ENCODE measurements around the gene EHD2.
A peak's percentile ranks its signal among the peaks of the same experiment; 100 is the strongest.
"Not testable (repeated sequence)": the region's sequence is repeated elsewhere in the genome, so short reads cannot be mapped to it uniquely, and the experiment has no call there.

EHD2 gene, protein sequence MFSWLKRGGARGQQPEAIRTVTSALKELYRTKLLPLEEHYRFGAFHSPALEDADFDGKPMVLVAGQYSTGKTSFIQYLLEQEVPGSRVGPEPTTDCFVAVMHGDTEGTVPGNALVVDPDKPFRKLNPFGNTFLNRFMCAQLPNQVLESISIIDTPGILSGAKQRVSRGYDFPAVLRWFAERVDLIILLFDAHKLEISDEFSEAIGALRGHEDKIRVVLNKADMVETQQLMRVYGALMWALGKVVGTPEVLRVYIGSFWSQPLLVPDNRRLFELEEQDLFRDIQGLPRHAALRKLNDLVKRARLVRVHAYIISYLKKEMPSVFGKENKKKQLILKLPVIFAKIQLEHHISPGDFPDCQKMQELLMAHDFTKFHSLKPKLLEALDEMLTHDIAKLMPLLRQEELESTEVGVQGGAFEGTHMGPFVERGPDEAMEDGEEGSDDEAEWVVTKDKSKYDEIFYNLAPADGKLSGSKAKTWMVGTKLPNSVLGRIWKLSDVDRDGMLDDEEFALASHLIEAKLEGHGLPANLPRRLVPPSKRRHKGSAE

DNA sequence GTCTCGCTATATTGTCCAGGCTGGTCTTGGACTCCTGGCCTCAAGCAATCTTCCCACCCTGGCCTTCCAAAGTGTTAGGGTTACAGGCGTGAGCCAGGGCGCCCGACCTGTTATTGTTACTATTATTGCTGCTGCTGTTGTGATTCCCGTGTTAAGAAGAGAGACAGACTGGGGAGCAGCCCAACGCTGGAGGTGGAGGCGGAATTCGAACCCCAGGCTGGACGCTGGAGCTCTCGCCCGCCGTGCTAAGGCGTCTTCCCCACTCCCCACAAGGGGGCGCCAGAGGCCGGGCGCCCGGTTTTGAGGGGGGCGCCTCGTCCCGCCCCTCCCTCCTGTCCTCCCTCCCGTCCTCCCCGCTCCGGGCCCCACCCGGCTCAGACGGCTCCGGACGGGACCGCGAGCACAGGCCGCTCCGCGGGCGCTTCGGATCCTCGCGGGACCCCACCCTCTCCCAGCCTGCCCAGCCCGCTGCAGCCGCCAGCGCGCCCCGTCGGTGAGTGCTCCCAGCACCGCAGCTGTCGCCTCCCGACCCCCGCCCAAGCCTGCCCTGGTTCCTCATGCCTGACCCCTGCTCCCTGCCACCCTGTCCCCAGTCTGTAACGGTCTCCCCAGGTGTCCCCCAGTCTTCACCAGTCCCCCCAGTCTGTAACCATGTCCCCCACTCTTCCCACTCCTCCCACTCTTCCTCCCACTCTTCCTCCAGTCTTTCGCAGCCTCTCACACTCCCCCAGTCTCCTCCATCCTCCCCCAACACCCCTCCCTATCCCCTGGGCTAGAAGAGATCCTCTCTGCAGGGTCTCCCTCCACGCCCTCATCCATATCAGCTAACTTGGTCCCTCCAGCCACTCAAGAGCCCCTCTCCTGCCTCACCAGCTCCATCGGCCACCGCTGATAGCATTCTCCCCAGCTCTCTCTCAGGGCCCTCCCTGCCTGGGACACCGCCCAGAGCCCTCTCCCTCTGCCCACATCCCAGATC lies at the start of gene EHD2:
Gene EHD2, plus strand, starts transcription at position 377 of the 976 bp plus-strand sequence. CDS start 3,191 bp downstream, outside the sequence.
- FAIRE-seq (no peak), DNase-seq (ENCODE audit: insufficient read length, low spot score) (no peak)
- TF ChIP-seq, protein P1, sequence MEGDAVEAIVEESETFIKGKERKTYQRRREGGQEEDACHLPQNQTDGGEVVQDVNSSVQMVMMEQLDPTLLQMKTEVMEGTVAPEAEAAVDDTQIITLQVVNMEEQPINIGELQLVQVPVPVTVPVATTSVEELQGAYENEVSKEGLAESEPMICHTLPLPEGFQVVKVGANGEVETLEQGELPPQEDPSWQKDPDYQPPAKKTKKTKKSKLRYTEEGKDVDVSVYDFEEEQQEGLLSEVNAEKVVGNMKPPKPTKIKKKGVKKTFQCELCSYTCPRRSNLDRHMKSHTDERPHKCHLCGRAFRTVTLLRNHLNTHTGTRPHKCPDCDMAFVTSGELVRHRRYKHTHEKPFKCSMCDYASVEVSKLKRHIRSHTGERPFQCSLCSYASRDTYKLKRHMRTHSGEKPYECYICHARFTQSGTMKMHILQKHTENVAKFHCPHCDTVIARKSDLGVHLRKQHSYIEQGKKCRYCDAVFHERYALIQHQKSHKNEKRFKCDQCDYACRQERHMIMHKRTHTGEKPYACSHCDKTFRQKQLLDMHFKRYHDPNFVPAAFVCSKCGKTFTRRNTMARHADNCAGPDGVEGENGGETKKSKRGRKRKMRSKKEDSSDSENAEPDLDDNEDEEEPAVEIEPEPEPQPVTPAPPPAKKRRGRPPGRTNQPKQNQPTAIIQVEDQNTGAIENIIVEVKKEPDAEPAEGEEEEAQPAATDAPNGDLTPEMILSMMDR (IDR thresholded peaks at IDR 0.05; ENCODE audit: insufficient read depth, missing control alignments), result peak; percentile 64

DNA sequence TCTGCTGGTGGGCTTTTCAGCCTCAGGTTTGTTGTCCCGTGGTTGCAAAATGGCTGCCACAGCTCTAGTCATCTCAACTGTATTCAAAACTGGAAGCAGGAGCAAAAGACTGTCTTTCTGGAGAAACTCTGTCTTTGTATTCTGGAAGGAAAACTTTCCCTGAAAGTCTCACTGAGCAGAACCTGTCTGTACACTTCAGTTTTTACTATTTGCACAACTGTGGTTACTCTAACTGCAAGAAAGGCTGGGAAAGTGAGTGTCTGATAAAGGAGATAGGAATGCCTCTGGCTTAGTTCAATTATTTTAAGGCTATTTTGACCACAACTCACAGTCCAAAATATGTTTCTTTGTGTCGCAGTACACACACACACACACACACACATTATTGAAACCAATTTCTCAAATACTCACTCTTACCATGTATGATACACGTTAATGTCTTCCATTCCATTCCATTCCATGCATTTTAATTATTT lies 49.7 kb upstream of the EHD2 start:
- TF ChIP-seq, protein P1 (IDR thresholded peaks at IDR 0.05; ENCODE audit: insufficient read depth, missing control alignments), result no peak
- DNase-seq (ENCODE audit: insufficient read length, low spot score) (no peak), FAIRE-seq (no peak)

DNA sequence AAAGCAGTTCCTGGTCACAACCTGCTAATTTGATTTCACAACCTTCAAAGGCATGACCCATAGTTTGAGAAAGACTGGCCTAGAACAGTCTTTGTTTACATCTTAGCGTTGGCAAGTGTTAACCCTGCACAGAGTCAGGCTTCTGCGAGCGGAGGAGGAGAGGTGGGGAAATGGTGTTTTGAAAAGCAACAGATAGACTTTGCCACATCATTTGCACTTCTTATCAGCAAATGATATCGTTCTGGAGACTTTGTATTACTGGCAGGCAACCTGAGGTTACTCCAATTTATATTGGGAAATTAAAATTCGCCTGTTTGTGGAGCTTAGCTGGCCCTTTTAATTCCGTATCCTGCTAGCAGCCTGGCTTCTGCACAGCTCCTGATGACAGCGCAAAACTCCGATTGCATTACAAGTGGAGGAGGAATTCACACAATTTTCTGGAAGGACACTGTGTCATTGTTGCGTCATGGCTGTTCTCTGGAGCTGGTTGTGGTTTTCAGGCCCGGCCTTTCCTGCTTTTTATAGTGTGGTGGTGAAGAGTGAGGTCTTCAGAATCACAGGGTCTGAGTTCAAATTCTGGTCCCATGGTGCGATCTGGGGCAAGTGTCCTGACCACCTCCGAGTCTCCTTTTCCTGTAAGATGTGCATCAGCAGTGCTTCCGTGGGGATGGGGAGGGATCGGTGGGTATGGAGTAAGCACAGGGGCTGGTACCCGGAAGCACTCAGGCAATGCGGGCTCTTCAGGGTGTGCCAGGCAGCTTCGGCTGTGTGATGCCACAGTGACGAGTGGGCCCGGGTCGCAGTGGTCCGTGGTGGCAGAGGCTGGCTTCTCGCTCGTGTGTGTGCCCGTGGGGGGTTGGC lies 49.1 kb upstream of the EHD2 start:
- FAIRE-seq (no peak), DNase-seq (ENCODE audit: insufficient read length, low spot score) (no peak)

DNA sequence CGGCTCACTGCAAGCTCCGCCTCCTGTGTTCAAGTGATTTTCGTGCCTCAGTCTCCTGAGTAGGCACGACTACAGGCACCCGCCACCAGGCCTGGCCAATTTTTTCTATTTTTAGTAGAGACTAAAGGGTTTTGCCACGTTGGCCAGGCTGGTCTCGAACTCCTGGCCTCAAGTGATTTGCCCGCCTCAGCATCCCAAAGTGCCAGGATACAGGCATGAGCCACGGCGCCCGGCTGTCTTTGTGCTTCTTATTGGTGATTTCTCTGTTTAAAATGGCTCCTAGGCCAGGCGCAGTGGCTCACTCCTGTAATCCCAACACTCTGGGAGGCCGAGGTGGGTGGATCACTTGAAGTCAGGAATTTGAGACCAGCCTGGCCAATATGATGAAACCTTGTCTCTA lies 44.7 kb upstream of the EHD2 start:
- not testable (repeated sequence) for FAIRE-seq

More for the DNA sequence above, 49.1 kb upstream of the EHD2 start:
- TF ChIP-seq, protein P1 (IDR thresholded peaks at IDR 0.05; ENCODE audit: insufficient read depth, missing control alignments), result no peak

DNA sequence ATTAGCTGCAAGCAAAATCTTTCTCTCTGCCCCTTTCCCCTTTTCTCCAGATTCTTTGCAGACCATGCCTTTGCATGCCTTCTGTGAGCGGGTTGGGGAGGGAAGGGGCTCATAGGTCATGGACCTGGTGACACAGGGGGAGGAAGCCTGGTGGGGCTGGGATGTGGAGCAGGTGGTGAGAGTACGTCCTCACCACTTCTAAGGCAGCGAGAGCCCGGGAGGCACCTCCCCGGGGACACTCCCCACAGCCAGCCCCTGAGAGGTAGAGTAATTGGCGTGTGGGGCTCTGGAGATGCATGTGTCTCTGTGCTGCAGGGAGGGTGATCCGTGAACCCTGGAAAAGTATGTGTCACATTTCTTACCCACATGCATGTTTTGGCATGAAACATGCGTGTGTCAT lies 42.5 kb upstream of the EHD2 start:
- no peak for DNase-seq (ENCODE audit: insufficient read length, low spot score)
- no peak for FAIRE-seq
- TF ChIP-seq, protein P1 (IDR thresholded peaks at IDR 0.05; ENCODE audit: insufficient read depth, missing control alignments), result no peak

More for the DNA sequence above, 44.7 kb upstream of the EHD2 start:
- DNase-seq (ENCODE audit: insufficient read length, low spot score), result not testable (repeated sequence)

DNA sequence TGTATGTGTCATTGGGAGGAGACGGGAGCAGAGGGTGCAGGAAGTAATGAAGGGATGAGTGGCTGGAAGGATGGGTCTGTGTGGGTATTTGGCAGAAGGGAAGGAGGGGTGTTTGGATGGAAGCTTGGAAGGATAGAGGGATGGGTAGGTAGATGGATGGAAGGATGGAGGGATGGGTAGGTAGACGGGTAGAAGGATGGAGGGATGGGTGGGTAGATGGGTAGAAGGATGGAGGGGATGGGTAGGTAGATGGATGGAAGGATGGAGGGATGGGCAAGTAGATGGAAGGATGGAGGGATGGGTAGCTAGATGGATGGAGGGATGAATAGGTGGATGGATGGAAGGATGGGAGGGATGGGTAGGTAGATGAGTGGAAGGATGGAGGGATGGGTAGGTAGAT lies 41.7 kb upstream of the EHD2 start:
- DNase-seq (ENCODE audit: insufficient read length, low spot score), result no peak
- TF ChIP-seq, protein P1 (IDR thresholded peaks at IDR 0.05; ENCODE audit: insufficient read depth, missing control alignments), result no peak
- FAIRE-seq, result no peak
